Body of pancreas (tissue), 4 donors: ENCODE results near the gene NFYB.

Source experiments
- POLR2A ChIP-seq, 3 donors: fragments of 450-650 bp; IDR thresholded peaks; one replicate each; pipeline ENCODE4 v1.6.1; 2016; ENCODE audit warnings: antibody characterized with exemption in 3 of 3, mild to moderate bottlenecking in 2 of 3
- TF ChIP-seq, protein P1 (sequence below), 7 experiments: fragments of 450-650 bp in 4 of 7; fragments of 200-600 bp in 3 of 7; sonication (generic) in 3 of 7; IDR thresholded peaks; one replicate each; pipeline ENCODE4 v1.5.1; 2016 to 2019; ENCODE audit warnings: antibody characterized with exemption in 7 of 7

DNA sequence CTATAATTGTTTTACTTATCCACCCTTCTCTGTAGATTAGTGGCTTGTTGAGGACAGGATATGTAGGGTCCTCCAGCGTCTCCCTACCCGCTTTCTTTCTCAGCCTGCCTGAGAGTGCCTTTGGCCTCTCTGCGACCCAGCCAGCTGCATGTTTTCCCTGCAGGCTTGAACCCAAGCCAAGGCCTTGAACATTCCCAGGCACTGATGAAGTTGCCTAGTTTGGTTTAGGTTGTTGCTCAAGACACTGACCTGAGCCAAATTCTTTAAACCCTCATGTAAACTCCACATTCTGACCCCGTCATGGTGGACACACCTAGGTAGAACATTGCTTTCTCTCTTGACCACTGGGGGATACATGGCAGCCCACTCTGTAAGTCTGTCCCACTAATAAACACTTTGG, 44.1 kb upstream of the NFYB start:
- TF ChIP-seq, protein P1, sequence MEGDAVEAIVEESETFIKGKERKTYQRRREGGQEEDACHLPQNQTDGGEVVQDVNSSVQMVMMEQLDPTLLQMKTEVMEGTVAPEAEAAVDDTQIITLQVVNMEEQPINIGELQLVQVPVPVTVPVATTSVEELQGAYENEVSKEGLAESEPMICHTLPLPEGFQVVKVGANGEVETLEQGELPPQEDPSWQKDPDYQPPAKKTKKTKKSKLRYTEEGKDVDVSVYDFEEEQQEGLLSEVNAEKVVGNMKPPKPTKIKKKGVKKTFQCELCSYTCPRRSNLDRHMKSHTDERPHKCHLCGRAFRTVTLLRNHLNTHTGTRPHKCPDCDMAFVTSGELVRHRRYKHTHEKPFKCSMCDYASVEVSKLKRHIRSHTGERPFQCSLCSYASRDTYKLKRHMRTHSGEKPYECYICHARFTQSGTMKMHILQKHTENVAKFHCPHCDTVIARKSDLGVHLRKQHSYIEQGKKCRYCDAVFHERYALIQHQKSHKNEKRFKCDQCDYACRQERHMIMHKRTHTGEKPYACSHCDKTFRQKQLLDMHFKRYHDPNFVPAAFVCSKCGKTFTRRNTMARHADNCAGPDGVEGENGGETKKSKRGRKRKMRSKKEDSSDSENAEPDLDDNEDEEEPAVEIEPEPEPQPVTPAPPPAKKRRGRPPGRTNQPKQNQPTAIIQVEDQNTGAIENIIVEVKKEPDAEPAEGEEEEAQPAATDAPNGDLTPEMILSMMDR (IDR thresholded peaks at IDR 0.05), result peak in 2 of 7 experiments; percentile 4
- TF ChIP-seq POLR2A (IDR thresholded peaks at IDR 0.05), result no peak
